ENCODE measurements around the gene COL11A1.

Gene COL11A1

DNA sequence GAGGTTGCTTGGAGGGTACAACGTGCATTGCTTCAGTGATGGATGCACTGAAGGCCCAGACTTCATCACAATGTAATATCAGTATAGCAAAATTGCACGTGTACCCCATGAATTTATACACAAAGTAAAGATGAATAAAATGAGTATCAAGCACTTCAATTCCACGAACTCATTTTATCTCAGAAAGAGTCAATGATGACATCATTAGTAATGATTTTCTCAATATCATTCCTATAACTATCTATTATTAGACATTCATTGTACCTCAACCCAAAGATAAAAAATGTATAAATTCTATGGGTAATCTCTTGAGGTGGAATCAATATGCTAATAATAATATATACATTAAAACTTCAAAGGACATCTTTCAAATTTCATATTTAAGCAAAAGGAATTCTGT is 208.4 kb downstream of the COL11A1 start:
- no peak for DNase-seq (ENCODE audit: low spot score)
- TF ChIP-seq CTCF (IDR thresholded peaks at IDR 0.05; ENCODE audit: extremely low read depth, missing control alignments), result no peak

- TF ChIP-seq CTCF (IDR thresholded peaks at IDR 0.05; ENCODE audit: extremely low read depth, missing control alignments), result no peak
- no peak for DNase-seq (ENCODE audit: low spot score)
These were observed 210.8 kb downstream of the COL11A1 start for GRCh38 chr1:102897557-102897956.

DNA sequence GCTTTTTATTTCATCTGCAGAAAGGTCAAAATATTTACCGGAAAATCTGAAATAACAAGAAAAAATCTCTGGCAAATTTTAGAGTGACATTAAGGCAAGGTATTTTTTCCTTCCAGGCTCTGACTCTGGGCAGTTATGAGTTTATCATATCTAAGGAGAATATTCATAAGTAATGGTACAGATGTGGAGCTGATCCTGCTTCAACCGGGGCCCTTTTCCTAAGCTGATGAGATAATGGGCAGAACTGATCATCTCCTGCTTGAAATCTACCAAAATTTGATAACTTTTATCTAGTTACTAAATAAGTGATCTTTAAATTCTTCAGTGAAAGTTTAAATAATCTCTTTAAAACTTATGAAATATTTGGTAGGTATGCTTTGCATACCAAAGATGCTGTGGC is 211.6 kb downstream of the COL11A1 start:
- DNase-seq (ENCODE audit: low spot score), result no peak
- TF ChIP-seq CTCF (IDR thresholded peaks at IDR 0.05; ENCODE audit: extremely low read depth, missing control alignments), result no peak

GRCh38 chr1:102896286-102896685 is 212.0 kb downstream of the COL11A1 start:
- TF ChIP-seq CTCF (IDR thresholded peaks at IDR 0.05; ENCODE audit: extremely low read depth, missing control alignments), result no peak
- no peak for DNase-seq (ENCODE audit: low spot score)

DNA sequence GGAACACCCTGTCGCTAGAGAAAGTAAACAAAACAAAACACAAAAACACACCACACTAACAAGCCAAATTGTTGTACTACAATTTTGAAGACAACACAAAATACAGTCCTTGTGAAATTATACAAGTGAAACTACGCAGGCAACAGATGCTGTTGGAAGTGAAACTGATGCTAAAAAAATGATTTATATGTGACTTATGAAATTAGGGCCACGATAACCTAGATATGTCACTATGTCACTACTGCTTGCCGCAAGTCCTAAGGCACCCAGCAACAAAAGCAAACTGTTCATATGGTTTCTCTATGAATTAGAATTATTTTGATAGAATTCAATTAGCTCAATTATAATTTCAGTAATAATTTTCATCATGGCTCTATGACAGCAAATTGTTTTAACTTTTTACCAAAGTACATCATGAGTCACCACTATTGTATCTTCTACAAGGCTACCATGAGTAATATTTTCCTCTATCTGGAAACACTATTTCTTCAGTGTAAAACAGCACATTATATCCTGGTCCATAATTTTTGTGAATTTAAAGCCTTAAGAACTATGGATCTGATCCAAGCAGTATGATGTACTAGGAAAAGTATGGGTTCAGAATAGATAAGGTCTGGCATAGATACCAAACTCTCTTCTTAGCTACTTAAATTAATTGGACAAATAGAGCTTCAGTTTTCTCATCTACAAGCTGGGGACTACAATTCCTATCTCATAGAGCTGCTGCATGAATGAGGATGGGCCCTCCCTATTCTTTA is 216.3 kb downstream of the COL11A1 start:
- DNase-seq (ENCODE audit: low spot score), result no peak
- TF ChIP-seq CTCF (IDR thresholded peaks at IDR 0.05; ENCODE audit: extremely low read depth, missing control alignments), result no peak

DNA sequence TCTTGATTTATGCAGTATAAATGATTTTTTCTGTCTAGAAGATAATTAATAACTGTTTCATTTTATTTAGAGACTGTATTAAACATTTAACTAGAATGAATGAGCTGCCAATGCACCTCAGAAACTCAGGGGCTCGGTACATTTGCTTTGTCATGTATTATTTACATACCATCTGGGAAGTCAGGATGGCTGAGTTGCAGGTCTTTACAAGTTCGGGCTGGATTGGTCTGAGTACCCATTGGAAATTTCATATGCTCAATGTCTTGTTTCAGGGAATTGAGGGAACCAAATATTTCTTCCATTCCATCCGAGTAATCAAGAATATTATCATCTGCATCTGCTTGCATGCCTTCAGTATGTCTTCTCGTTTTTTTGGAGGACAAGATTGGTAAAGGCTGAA is 221.7 kb downstream of the COL11A1 start:
- DNase-seq (ENCODE audit: low spot score), result no peak
- no peak for TF ChIP-seq CTCF (IDR thresholded peaks at IDR 0.05; ENCODE audit: extremely low read depth, missing control alignments)

DNA sequence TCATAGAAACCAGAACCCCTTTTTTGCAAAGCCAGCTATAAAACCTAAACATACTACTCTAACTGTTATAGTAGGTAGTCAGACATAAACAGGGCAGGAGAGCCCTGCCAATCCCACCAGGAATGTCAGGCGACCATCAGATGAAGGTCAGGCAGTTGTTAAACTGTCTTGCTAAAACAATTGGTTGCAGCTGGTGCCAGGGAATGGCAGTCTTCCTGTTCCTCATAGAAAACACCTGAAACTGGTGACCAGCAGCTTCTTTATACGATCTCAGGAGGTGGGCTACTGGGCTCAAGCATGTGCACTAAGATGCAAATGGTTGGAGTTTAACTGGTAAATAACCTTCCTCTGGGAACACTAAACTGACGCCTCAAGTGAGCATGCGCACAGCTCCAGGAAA is 224.1 kb downstream of the COL11A1 start:
- no peak for DNase-seq (ENCODE audit: low spot score)
- TF ChIP-seq CTCF (IDR thresholded peaks at IDR 0.05; ENCODE audit: extremely low read depth, missing control alignments), result no peak
